GM18517 (cell line): ENCODE measurements around the gene SLC5A6.

Source experiments
- ATAC-seq: cut with Tn5 transposase; IDR thresholded peaks from one replicate; pipeline ENCODE4 v1.9.1; 2021; ENCODE audit warnings: mild to moderate bottlenecking, moderate library complexity; ENCODE audit not compliant: unreplicated experiment

Gene SLC5A6

DNA sequence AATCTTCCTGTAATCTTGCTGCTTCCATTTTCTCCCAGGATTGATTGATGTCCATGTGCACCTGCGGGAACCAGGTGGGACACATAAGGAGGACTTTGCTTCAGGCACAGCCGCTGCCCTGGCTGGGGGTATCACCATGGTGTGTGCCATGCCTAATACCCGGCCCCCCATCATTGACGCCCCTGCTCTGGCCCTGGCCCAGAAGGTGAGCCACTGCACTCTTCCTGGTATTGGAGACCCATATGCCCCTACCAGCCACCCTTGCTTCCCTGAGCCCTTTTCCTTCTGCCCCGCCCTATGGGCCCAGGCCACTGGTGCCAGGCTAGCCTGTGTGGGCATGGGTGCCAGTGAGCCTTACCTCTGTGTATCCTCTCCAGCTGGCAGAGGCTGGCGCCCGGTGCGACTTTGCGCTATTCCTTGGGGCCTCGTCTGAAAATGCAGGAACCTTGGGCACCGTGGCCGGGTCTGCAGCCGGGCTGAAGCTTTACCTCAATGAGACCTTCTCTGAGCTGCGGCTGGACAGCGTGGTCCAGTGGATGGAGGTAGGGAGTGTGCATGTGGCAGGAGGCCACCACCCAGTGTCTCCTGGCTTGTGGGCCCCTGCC lies 25.4 kb upstream of the SLC5A6 start:
- ATAC-seq, result no peak

DNA sequence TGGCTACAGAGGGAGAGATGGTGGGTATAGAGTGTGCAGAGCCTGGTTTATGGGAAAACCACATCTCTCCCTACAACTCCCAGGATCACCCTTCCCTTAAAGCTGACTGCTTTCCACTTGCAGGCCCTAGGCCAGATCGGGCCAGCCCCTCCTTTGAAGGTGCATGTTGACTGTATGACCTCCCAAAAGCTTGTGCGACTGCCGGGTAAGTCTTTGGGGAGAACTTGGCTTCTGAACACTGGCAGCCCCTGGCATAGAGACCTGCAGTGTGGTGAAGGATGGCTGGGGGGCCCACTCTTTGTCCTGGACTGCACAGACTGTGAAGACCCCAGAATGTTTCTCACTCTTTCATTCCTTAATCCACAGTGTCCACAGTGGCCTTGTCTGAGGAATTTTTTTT lies 24.6 kb upstream of the SLC5A6 start:
- no peak for ATAC-seq

DNA sequence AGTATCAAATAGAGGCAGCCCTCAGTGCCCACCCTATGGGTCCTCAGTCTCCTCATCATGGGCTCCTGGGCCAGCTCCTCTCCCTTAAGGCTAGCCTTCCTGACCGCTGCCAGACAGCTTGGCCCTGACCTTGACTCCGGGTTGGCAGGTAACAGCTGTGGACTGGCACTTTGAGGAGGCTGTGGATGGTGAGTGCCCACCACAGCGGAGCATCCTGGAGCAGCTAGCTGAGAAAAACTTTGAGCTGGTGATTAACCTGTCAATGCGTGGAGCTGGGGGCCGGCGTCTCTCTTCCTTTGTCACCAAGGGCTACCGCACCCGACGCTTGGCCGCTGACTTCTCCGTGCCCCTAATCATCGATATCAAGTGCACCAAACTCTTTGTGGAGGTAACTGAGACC lies 24.1 kb upstream of the SLC5A6 start:
- no peak for ATAC-seq

DNA sequence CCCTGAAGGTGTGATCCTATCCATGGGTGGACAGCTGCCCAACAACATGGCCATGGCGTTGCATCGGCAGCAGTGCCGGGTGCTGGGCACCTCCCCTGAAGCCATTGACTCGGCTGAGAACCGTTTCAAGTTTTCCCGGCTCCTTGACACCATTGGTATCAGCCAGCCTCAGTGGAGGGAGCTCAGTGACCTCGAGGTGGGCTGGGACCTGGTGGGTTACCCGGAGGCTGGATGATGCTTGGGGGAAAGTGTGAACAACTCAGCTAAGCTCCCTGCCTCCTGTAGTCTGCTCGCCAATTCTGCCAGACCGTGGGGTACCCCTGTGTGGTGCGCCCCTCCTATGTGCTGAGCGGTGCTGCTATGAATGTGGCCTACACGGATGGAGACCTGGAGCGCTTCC lies 21.3 kb upstream of the SLC5A6 start:
- ATAC-seq, result no peak

DNA sequence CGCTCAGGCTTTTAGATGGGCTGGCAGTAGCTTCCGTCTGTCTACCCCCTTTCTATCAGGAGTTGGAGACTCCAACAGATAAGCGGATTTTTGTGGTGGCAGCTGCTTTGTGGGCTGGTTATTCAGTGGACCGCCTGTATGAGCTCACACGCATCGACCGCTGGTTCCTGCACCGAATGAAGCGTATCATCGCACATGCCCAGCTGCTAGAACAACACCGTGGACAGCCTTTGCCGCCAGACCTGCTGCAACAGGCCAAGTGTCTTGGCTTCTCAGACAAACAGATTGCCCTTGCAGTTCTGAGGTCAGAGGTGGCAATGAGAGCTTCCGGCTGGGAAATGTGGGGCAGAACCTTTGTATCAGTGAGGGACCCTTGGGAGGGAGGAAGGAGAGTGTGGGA lies 19.9 kb upstream of the SLC5A6 start:
- ATAC-seq, result no peak

DNA sequence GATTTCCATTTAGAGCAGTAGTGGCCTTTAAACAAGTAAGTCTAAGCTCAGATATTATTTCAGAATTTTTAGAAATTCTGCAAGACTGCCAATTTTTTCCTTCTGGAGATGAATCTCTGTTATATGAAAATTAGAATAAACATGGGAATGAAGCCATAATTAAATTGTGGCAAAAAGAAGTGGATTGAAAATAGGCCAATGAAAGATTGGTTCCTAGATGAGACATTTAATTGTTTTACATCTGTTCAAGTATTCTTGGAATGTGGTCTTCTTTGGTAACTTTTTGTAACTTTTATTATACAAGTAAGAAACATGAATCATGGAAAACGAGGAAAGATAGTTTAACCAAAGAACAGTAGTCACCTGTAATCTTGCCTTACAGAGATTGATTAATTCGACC lies 15.4 kb upstream of the SLC5A6 start:
- no peak for ATAC-seq

DNA sequence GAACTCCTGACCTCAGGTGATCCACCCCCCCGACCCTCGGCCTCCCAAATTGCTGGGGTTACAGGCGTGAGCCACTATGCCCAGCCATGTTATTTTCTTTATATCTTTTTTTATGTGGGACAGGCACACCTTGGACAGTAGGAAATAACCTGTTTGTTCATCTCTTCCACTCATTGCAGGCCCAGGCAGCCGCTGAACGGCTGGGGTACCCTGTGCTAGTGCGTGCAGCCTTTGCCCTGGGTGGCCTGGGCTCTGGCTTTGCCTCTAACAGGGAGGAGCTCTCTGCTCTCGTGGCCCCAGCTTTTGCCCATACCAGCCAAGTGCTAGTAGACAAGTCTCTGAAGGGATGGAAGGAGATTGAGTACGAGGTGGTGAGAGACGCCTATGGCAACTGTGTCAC lies 13.5 kb upstream of the SLC5A6 start:
- no peak for ATAC-seq

DNA sequence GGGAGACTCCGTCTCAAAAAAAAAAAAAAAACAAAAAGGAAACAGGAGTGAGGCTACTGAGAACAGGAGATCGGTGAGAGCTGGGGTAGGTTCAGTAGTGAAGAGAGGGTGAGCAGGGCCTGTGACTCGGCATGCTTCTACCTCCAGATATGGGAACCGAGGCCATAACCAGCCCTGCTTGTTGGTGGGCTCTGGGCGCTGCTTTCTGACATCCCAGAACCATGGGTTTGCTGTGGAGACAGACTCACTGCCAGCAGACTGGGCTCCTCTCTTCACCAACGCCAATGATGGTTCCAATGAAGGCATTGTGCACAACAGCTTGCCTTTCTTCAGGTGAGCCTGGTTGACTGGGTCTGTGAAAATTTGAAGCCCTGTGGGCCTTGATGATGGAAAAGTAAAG lies 11.3 kb upstream of the SLC5A6 start:
- no peak for ATAC-seq

DNA sequence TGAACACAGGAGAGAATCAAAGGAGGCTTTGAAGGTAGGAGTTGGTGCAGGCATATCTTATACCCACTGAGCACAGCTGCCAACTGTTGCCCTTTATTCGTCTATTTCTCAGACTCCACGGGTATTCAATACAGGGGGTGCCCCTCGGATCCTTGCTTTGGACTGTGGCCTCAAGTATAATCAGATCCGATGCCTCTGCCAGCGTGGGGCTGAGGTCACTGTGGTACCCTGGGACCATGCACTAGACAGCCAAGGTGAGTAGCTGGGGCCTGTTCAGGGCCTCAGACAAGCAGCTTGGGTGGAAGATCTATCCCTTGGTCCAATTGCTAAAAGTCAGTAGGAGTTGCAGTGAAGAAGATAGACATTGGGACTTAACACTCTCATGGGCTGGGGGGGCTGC lies 10.3 kb upstream of the SLC5A6 start:
- no peak for ATAC-seq

DNA sequence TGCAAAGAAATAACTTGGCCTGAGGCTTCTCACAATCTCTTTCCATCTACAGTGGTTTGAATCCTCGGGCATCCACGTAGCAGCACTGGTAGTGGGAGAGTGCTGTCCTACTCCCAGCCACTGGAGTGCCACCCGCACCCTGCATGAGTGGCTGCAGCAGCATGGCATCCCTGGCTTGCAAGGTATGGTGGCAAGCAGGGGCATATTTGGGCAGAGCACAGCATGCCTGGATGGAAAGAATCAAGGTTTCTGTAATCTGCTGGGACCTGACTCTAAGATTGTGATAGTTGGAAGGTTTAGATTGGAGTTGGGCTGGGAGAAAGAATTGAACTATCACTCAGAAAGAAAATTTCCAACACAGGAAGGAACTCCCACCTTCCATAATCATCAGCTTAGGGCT lies 9.1 kb upstream of the SLC5A6 start:
- no peak for ATAC-seq

DNA sequence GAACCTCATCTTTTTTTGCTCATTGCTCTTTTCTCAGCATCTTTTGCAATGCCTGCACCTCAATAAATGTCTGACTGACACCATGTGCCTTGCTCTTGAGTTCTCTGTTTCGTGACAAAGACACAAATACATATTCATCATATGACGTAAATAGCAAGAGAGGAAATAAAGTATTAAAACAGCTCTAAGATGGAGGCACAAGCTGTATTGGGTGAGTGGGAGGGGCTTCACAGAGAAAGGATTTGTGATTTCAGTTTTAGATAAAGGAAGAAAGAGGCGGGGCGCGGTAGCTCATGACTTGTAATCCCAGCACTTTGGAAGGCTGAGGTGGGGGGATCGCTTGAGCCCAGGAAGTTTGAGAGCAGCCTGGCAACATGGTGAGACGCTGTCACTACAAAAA lies 8.0 kb upstream of the SLC5A6 start:
- ATAC-seq, result no peak

DNA sequence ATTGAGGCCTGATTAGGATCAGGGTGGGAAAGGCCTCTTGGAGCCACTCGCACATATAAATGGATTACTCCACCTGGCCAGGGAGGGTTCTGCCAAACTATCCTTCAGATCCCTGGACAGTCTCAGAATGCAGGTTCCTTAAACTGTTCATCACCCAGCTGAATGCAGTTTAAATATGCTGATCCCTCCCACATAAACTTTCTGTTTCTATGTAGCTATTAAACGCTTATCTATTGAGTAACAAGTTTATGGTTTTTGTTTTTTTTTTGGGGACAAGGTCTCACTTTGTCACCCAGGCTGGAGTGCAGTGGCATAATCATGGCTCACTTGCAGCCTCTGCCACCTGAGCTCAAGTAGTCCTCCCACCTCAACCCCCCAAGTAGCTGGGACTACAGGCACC lies 7.0 kb upstream of the SLC5A6 start:
- ATAC-seq, result no peak

DNA sequence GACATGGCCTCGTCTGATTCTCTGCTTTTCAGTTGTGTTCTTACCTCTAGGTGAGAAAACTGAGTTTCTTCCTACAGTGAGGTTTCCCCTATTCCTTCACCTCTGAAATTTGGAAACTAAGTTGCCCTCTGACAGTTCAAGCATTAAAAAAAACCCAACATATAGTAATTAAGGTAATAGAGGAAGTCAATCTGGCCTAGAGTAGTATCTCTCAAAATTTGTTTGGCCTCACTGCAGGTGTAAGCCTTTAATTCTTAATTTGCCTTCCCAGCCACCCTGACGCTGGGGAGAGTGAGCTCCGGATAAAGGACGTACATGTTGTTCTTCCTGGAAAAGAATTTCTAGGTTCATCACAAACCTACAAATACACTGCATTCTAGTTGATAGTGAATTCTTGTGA lies 6.5 kb upstream of the SLC5A6 start:
- ATAC-seq, result no peak

DNA sequence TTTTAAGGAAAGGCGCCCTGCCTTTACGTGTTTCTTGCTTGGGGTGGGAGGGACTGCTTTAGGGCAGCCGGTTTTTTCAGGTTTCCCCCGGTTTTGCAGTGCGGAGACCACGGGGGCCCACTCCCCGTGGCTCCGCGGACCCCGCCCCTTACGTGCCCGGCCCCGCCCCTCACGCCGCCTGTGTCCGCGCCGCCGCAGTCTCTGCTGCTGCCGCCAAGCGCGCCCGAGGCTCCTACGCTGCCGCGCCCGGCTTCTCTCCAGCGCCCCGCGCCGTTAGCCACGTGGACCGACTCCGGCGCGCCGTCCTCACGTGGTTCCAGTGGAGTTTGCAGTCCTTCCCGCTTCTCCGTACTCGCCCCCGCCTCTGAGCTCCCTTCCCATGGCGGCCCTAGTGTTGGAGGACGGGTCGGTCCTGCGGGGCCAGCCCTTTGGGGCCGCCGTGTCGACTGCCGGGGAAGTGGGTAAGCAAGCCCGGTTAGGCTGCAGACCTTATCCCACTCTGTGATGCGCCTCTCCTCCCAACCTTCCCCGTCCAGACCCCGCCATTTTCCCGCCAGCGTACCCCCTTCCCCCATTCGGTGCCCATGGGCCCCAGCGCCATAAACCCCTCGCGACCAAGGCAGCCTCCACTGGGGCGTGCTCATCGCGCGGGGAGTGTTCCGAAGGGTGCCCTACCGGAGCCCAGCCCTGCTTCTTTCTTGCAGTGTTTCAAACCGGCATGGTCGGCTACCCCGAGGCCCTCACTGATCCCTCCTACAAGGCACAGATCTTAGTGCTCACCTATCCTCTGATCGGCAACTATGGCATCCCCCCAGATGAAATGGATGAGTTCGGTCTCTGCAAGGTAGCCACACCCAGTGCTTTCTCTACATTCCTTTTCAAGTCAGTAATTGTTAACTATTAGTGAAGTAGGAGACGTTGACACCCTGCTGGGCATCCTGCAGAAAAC lies 5.4 kb upstream of the SLC5A6 start, which contains the start of gene CAD:
Gene CAD, plus strand, starts transcription at position 197 of the 949 bp plus-strand sequence. Its CDS starts 183 bp downstream, at position 380.
- ATAC-seq, result peak; percentile 59

DNA sequence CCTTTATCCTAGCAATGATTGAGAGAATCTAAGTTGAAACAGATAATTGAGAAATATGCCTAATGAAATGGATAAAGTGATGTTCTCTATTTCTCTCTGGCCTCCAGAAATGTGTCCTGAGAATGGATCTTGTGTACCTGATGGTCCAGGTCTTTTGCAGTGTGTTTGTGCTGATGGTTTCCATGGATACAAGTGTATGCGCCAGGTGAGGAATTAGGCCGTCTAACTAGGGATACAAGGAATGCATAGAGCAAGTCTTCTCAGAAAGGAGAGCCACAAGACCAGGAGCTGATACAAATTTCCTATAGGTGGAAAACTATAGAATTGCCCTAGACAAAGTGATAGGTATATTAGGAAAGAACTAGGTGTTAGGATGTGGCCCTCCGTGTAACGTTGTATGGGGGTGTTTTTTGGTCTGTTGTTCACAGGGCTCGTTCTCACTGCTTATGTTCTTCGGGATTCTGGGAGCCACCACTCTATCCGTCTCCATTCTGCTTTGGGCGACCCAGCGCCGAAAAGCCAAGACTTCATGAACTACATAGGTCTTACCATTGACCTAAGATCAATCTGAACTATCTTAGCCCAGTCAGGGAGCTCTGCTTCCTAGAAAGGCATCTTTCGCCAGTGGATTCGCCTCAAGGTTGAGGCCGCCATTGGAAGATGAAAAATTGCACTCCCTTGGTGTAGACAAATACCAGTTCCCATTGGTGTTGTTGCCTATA lies 4.5 kb upstream of the SLC5A6 start:
- no peak for ATAC-seq

DNA sequence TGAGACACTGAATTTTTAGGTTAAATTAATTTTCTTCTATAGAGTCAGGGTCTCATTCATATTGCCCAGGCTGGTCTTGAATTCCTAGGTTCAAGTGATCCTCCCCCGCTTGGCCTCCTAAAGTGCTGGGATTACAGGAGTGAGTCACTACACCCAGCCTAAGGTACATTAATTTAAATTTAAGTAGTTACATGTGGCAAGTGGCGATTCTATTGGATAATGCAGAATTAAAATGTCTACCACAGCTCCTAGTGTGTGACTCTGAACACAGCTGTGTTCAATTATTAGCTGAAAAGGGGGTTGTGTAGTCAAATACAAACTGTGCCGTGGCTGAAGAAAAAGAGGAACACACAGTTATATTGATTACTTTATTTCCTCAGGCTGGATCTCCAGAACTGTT lies 2.9 kb upstream of the SLC5A6 start:
- no peak for ATAC-seq

DNA sequence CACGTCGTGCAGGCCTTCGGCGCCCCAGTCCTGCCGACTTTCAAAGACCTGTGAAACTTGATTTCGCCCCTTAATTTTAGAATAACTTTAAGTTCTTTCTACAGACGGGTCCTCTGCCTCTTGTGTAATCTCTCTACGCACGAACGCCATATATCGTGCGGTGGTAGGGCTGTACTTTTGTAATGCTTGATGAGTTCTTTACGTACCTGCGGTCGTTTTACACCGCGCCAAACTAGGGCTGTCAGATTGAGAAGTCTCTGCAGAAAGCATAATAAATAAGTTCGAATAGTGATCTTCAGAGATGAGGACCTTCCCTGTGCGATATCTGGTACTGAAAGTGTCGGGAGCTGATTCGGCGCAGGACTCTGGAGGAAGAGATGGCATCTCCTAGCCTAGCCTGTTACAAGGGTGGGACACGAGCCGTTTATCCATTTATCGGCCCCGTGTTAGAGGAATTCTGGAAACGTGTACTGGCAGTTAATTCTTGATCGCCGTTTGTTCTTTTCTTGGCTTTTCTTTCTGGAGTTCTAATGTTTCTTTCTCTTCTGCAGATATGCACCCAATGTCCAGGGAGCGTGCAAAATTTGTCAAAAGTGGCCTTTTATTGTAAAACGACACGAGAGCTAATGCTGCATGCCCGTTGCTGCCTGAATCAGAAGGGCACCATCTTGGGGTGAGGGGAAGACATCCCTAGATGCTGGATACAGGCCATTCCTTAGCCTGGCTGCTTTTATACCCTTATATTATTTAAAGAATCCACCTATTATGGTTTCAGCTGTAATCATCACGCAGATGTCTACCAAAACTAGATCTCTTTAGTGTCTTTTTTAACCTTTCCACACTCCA lies 781 bp upstream of the SLC5A6 start:
- ATAC-seq, result peak; percentile 6

DNA sequence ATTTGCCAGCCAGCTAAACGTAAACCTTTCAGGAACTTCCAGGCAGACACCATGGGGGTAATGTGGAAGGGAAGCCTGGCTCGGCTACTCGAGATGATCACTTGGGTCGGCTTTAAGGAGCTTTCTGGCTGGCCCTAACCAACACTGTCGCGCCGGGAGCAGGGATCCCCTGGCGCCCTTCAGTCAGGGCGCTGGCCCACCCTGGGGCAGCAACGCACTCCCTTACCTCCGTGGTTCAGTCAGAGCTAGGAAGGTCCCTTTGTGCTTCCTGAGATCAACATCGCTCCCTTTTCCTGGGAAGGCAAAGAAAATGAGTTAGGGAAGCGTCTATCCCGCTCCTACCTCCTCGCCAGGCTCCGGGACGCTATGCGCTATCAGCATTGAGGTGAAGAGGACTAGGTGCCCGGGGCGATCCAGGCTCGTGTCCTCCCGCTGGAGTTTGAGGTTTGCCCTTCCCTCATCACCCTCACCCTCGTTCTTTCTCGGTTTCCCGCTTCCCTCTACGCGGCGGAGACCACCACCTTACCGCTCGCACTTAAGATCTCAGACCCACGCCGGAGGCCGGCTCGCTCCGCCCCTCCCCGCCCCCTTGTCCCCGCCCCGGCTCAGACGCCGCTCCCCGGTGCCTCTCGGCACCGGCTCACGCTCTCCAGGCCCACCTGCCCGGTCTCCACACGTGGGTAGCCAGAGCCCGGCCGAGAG lies 676 bp downstream of the SLC5A6 start:
- peak; percentile 15 for ATAC-seq

DNA sequence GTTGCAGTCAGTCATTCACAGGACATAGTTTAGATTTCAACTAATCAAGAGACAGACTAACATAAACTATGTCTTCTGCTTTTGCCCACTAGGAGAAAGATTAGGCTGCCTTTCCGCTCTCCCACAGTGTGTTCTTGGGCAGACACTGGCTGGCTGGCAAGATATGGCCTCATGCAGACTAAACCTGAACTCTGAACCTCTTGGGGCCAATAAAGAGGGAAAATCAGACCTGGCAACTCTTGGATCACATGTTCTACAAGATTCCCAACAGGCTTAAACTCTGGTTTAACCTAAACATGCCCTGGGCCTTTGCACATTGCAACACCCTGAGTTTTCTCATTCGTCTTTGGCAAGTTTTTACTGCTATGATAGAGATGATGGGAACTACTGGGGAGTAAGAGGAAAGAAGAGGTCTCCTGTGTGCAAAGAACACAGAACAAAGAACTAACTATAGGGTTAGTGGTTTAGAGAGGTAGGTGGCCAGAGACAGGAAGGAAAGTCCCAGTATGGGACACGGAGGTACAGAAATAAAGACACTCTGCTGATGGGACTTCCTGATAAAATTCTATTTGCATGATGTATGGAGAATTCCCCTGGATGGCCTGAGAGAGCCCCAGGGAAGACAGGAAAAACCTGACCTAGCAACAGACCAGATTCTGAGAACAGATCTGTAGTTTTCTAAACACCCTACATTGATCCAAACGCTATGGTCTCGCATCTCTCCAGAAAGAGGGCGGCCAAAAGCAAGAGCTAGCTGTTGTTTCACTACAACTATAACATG lies 2.3 kb downstream of the SLC5A6 start:
- no peak for ATAC-seq
